OCI-LY7 (cell line): ENCODE measurements around the gene PCYOX1L. TPM values are rescaled to one million over a fixed set of nuclear protein-coding genes. Genes with fewer than 3 reads are reported as not detected.

Experiments used
- BruUV-seq: library from RNA; stranded (reverse); fragments of 400-500 nt; replicated peaks from 2 replicates; lab custom pipeline; 2021; lab: Mats Ljungman, UMichigan
- CTCF ChIA-PET: fragments of 300-600 bp; sonication (Branson Sonifier 250); formaldehyde crosslinking; loops from one replicate; lab custom pipeline; 2022; ENCODE audit warnings: antibody characterized with exemption; ENCODE audit not compliant: unreplicated experiment; lab: Charles Lee
- POLR2A ChIA-PET: fragments of 300-600 bp; sonication (Branson Sonifier 250); formaldehyde crosslinking; loops from one replicate; lab custom pipeline; 2022; ENCODE audit warnings: antibody characterized with exemption; lab: Charles Lee
- DNase-seq: peaks from one replicate; pipeline ENCODE4 v3.0.0-alpha.2; 2015; ENCODE audit warnings: low spot score
- H2AFZ ChIP-seq: fragments of 200-600 bp; sonication (generic), shearing (Covaris generic); 2 replicates; pipeline ENCODE4 v1.6.1; 2014; ENCODE audit warnings: mild to moderate bottlenecking, antibody characterized with exemption, low read length, moderate library complexity
- H3K27ac ChIP-seq: fragments of 200-600 bp; sonication (generic); 2 replicates; pipeline ENCODE4 v1.5.1; 2014; ENCODE audit warnings: mixed run types, low read depth, mild to moderate bottlenecking, moderate library complexity, low read length, inconsistent platforms; ENCODE audit not compliant: poor library complexity, severe bottlenecking
- H3K36me3 ChIP-seq: fragments of 200-600 bp; sonication (generic); 2 replicates; pipeline ENCODE4 v1.6.1; 2014; ENCODE audit warnings: mild to moderate bottlenecking, antibody characterized with exemption, low read length, moderate library complexity, mixed read lengths; ENCODE audit not compliant: insufficient read depth
- H3K4me1 ChIP-seq: fragments of 200-600 bp; sonication (generic); 2 replicates; pipeline ENCODE4 v1.5.1; 2014; ENCODE audit warnings: mild to moderate bottlenecking, low read length; ENCODE audit not compliant: insufficient read depth, poor library complexity, severe bottlenecking
- H3K4me2 ChIP-seq: fragments of 200-600 bp; sonication (generic); 2 replicates; pipeline ENCODE4 v1.6.1; 2014; ENCODE audit warnings: mild to moderate bottlenecking, low read length
- H3K4me3 ChIP-seq: fragments of 200-600 bp; sonication (generic); 2 replicates; pipeline ENCODE4 v1.5.1; 2014; ENCODE audit warnings: mild to moderate bottlenecking, low read depth, low read length; ENCODE audit not compliant: poor library complexity, severe bottlenecking
- H3K79me2 ChIP-seq: fragments of 200-600 bp; sonication (generic); 2 replicates; pipeline ENCODE4 v1.6.1; 2016; ENCODE audit warnings: low read depth, mild to moderate bottlenecking, low read length, moderate library complexity, mixed read lengths; ENCODE audit not compliant: insufficient read depth
- H3K9me2 ChIP-seq: fragments of 200-600 bp; sonication (generic); 2 replicates; pipeline ENCODE4 v1.6.1; 2016; ENCODE audit warnings: mild to moderate bottlenecking, low read length, mixed read lengths; ENCODE audit not compliant: insufficient read depth
- H3K9me3 ChIP-seq: fragments of 200-600 bp; sonication (generic); 2 replicates; pipeline ENCODE4 v1.6.1; 2014; ENCODE audit warnings: mild to moderate bottlenecking, mixed run types, low read length, mixed read lengths
- H4K20me1 ChIP-seq: fragments of 200-600 bp; sonication (generic); 2 replicates; pipeline ENCODE4 v1.6.1; 2014; ENCODE audit warnings: mild to moderate bottlenecking, antibody characterized with exemption, low read length, moderate library complexity, mixed read lengths; ENCODE audit not compliant: insufficient read depth
- CTCF ChIP-seq: fragments of 200-600 bp; sonication (generic); conservative IDR thresholded peaks from 2 replicates; pipeline ENCODE4 v1.5.1; 2014; ENCODE audit warnings: mild to moderate bottlenecking, antibody characterized with exemption, low read length, moderate library complexity, mixed read lengths
- EZH2phosphoT487 ChIP-seq: fragments of 200-600 bp; sonication (generic); IDR thresholded peaks from 2 replicates; pipeline ENCODE4 v1.6.1; 2018; ENCODE audit warnings: low read depth, borderline replicate concordance, mild to moderate bottlenecking, mixed run types, antibody characterized with exemption, low read length, moderate library complexity, mixed read lengths
- intact Hi-C: fragments of 100-400 bp; cut with micrococcal nuclease; formaldehyde crosslinking; loops from one replicate; pipeline ENCODE4 v1.10.0; 2022; ENCODE audit not compliant: unreplicated experiment
- total RNA-seq, 2 experiments: library from RNA; depleted of rRNA in 1 of 2; stranded (reverse); fragments of >200 nt in 1 of 2; shearing (Covaris generic) in 1 of 2; gene quantifications; 2 replicates each; pipeline ENCODE4 v1.2.3, GENCODE V29; 2014 to 2022

PCYOX1L gene
- total RNA-seq, 2 experiments from 2014 or later = 22.5 to 33.3 TPM

GRCh38 chr5:149386166-149386565 lies 28.3 kb downstream of the PCYOX1L start:
- H3K27ac ChIP-seq = no peak overlapping the region
- no peaks in the 10 kb centered on the region for H3K4me1 ChIP-seq
- H3K36me3 ChIP-seq = no peaks in the 10 kb centered on the region
- intact Hi-C loops = no loop called here
- H4K20me1 ChIP-seq = no peaks in the 10 kb centered on the region
- no peak for DNase-seq
- ChIA-PET CTCF (interaction anchor here (0.5 to 0.6 kb wide), 2 partner anchors 32 to 233 kb away, joined by 3 to 4 read pairs; no protein-coding TSS in a partner anchor), POLR2A (interaction anchor here (0.6 to 1.4 kb wide), 2 partner anchors 15 to 112 kb away, joined by 4 to 5 read pairs; no protein-coding TSS in a partner anchor)
- H3K4me2 ChIP-seq = no peak overlapping the region
- no peak for TF ChIP-seq CTCF
- no peak for TF ChIP-seq EZH2phosphoT487
- no TSS peak for BruUV-seq
- H3K9me2 ChIP-seq = no peaks in the 10 kb centered on the region
- H3K4me3 ChIP-seq = no peak overlapping the region
- H3K79me2 ChIP-seq = no peaks in the 10 kb centered on the region
- no peak overlapping the region for H2AFZ ChIP-seq
- H3K9me3 ChIP-seq = no peaks in the 10 kb centered on the region

- DNase-seq = no peak
Measured at GRCh38 chr5:149387081-149387631, 29.3 kb downstream of the PCYOX1L start.

More at GRCh38 chr5:149387081-149387631, 29.3 kb downstream of the PCYOX1L start:
- intact Hi-C loops = no loop called here
- no peak for TF ChIP-seq CTCF
- TF ChIP-seq EZH2phosphoT487 = no peak
- H3K79me2 ChIP-seq = no peaks in the 10 kb centered on the region
- no peak overlapping the region for H3K4me3 ChIP-seq
- POLR2A ChIA-PET = interaction anchor here (1.2 kb wide), 1 partner anchor 52 kb away, joined by 5 read pairs; no protein-coding TSS in a partner anchor
- no TSS peak for BruUV-seq
- no peak overlapping the region for H3K27ac ChIP-seq
- H3K4me1 ChIP-seq = no peaks in the 10 kb centered on the region
- no peak overlapping the region for H3K4me2 ChIP-seq
- H3K9me2 ChIP-seq = no peaks in the 10 kb centered on the region
- CTCF ChIA-PET = no interaction called here
- H3K9me3 ChIP-seq = no peaks in the 10 kb centered on the region
- no peaks in the 10 kb centered on the region for H3K36me3 ChIP-seq
- no peaks in the 10 kb centered on the region for H4K20me1 ChIP-seq
- H2AFZ ChIP-seq = no peak overlapping the region
